Measurements from ENCODE around the gene PEMT.

The PEMT gene

DNA sequence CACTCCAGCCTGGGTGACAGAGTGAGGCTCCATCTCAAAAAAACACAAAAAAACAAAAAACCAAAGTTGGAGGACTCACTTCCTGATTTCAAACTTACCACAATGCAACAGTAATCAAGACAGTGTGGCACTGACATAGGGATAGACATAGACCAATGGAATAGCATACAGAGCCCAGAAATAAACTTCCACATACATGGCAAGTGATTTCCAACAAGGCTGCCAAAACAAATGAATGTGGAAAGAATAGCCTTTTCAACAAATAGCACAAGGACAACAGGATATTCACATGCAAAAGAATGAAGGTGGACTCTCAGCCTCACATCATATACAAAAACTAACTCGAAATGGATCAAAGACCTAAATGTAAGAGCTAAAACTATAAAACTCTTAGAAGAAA is 58.5 kb downstream of the PEMT start:
- H3K4me3 ChIP-seq (ENCODE audit: low read depth, low read length): no peak overlapping the region
- TF ChIP-seq, protein P1, sequence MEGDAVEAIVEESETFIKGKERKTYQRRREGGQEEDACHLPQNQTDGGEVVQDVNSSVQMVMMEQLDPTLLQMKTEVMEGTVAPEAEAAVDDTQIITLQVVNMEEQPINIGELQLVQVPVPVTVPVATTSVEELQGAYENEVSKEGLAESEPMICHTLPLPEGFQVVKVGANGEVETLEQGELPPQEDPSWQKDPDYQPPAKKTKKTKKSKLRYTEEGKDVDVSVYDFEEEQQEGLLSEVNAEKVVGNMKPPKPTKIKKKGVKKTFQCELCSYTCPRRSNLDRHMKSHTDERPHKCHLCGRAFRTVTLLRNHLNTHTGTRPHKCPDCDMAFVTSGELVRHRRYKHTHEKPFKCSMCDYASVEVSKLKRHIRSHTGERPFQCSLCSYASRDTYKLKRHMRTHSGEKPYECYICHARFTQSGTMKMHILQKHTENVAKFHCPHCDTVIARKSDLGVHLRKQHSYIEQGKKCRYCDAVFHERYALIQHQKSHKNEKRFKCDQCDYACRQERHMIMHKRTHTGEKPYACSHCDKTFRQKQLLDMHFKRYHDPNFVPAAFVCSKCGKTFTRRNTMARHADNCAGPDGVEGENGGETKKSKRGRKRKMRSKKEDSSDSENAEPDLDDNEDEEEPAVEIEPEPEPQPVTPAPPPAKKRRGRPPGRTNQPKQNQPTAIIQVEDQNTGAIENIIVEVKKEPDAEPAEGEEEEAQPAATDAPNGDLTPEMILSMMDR (conservative IDR thresholded peaks at IDR 0.05; ENCODE audit: low read depth, low read length): no peak

DNA sequence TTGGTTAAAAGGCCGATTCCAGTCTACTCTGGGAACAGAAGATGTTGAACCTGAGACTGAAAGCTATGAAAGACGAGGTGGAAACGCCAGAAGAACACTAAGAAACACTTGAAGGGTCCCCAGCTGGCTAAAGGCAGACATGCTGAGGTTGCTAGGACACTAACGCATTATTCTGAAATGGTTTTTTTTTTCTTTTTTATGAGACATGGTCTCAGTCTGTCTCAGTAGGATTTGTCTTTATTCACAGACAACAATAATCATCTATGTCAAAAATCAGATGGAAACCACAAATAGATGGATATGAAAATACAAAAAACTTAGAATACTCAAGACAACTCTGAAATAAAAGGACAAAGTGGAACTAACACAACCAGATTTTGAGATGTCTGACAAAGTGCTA is 60.4 kb downstream of the PEMT start:
- H3K4me3 ChIP-seq (ENCODE audit: low read depth, low read length): no peak overlapping the region
- TF ChIP-seq, protein P1 (conservative IDR thresholded peaks at IDR 0.05; ENCODE audit: low read depth, low read length): no peak
- DNase-seq (ENCODE audit: low read depth): no peak

More for the DNA sequence above, 58.5 kb downstream of the PEMT start:
- no peak for DNase-seq (ENCODE audit: low read depth)

- DNase-seq (ENCODE audit: low read depth): no peak
- TF ChIP-seq, protein P1 (conservative IDR thresholded peaks at IDR 0.05; ENCODE audit: low read depth, low read length): no peak
- H3K4me3 ChIP-seq (ENCODE audit: low read depth, low read length): no peak overlapping the region
Measured at GRCh38 chr17:17528696-17529652, 62.5 kb downstream of the PEMT start.

GRCh38 chr17:17527956-17528500 is 63.5 kb downstream of the PEMT start:
- H3K4me3 ChIP-seq (ENCODE audit: low read depth, low read length): no peak overlapping the region
- TF ChIP-seq, protein P1 (conservative IDR thresholded peaks at IDR 0.05; ENCODE audit: low read depth, low read length): no peak
- DNase-seq (ENCODE audit: low read depth): no peak

GRCh38 chr17:17527534-17527933 is 64.0 kb downstream of the PEMT start:
- H3K4me3 ChIP-seq (ENCODE audit: low read depth, low read length): no peak overlapping the region
- DNase-seq (ENCODE audit: low read depth): no peak
- TF ChIP-seq, protein P1 (conservative IDR thresholded peaks at IDR 0.05; ENCODE audit: low read depth, low read length): no peak

DNA sequence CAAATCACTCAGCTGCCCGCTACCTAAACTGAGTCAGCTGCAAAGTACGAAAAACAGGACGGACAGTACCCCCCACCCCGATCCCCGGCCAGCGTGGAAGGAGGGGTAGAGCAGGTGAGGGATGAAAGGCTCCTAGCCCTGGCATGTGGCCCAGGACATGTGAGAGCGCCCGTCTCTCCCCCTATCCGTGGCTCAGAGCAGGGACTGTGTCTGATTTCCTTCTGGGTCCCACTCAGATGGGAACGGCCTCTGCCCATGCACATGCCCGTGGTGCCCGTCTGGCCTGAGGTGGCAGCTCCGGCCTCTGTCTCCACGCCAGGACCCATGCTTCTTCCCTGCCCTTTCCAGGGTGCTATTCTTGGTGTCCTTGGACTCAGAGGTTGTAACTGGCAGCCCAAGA is 65.1 kb downstream of the PEMT start:
- TF ChIP-seq, protein P1 (conservative IDR thresholded peaks at IDR 0.05; ENCODE audit: low read depth, low read length): no peak
- no peak for DNase-seq (ENCODE audit: low read depth)
- no peak overlapping the region for H3K4me3 ChIP-seq (ENCODE audit: low read depth, low read length)
